ENCODE results near the gene THADA.

THADA gene

DNA sequence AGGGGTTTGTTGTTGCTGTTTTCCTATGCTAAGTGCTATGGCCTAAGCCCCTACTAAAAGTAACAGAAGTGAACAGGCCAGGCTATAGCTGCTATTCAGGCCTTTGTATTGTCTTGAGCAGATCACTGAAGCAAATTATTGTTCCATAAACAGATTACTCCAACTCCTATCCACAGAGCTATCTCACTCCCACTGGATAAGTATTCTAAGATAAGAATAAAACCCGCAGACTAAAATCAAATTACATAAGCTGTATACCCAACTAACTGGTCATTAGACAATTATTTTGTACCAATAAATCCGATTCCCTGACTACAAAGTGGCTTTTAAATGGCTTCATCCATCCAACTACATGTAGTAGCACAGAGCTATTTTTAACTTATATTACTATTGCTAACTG lies 74.3 kb downstream of the THADA start:
- Histone ChIP-seq H3K4me3 (ENCODE audit: extremely low read depth, insufficient read depth, low read length, poor library complexity, severe bottlenecking) (no peak overlapping the region), H3K4me1 (ENCODE audit: control insufficient read depth, insufficient read depth, low read length, poor library complexity, severe bottlenecking) (no peaks in the 10 kb centered on the region), H3K9me3 (ENCODE audit: control insufficient read depth, low read length) (no peaks in the 10 kb centered on the region), H3K27ac (ENCODE audit: low read depth, low read length, severe bottlenecking) (no peak overlapping the region), H3K36me3 (ENCODE audit: control insufficient read depth, insufficient read depth, low read length) (peaks cover 6% of the 10 kb centered on the region)
- 83 to 92% methylated on average over 1 to 2 of the region's 2 CpGs for WGBS, 2 experiments (ENCODE audit: insufficient coverage in 2 of 2)

DNA sequence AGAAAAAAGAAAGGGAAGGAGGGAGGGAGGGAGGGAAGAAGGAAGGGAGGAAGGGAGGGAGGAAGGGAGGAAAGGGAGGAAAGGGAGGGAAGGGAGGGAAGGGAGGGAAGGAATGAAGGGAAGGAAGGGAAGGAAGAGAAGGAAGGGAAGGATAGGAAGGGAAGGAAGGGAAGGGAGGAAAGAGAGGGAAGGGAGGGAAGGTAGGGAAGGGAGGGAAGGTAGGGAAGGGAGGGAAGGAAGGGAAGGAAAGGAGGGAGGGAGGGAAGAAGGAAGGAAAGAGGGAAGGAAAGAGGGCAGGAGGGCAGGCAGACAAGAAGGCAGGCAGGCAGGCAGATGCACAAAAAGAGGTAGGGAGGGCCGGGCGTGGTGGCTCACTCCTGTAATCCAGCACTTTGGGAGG lies 74.9 kb downstream of the THADA start:
- 97 to 100% methylated on average over 2 of the region's 2 CpGs for WGBS, 2 experiments (ENCODE audit: insufficient coverage in 2 of 2)
- peaks cover 6% of the 10 kb centered on the region for H3K36me3 ChIP-seq (ENCODE audit: control insufficient read depth, insufficient read depth, low read length)
- no peaks in the 10 kb centered on the region for H3K9me3 ChIP-seq (ENCODE audit: control insufficient read depth, low read length)
- H3K4me1 ChIP-seq (ENCODE audit: control insufficient read depth, insufficient read depth, low read length, poor library complexity, severe bottlenecking): no peaks in the 10 kb centered on the region
- no peak overlapping the region for H3K4me3 ChIP-seq (ENCODE audit: extremely low read depth, insufficient read depth, low read length, poor library complexity, severe bottlenecking)
- no peak overlapping the region for H3K27ac ChIP-seq (ENCODE audit: low read depth, low read length, severe bottlenecking)

DNA sequence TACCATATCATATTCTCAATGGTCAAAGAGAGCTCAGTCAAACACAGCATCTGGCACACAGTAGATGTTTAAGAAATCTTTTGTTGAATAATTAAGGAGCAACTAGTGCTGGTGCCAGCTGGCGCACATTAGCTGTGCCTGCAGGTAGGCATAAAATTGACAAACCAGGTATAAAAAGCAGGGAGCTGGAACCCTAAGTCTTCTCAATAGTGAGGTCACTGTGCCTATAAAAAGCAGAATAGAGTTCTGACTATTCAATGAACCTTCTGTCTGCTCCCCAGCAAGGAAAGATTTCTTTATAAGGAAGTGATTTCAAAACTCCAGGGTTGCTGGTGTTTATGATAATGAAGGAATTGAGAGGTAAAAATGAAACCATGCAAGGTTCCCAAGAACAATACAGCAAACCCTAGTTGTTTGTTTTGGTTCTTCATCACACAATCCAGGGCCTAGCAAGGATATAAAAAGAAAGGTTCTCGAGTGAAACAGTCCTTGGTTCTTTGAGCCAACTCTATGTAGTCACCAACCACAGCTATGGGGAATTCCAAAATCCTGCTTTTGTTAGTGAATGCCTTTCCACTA lies 76.1 kb downstream of the THADA start:
- H3K36me3 ChIP-seq (ENCODE audit: control insufficient read depth, insufficient read depth, low read length): no peaks in the 10 kb centered on the region
- H3K9me3 ChIP-seq (ENCODE audit: control insufficient read depth, low read length): no peaks in the 10 kb centered on the region
- no peaks in the 10 kb centered on the region for H3K4me1 ChIP-seq (ENCODE audit: control insufficient read depth, insufficient read depth, low read length, poor library complexity, severe bottlenecking)
- H3K27ac ChIP-seq (ENCODE audit: low read depth, low read length, severe bottlenecking): no peak overlapping the region
- 100% methylated on average over 1 to 2 of the region's 2 CpGs for WGBS, 2 experiments (ENCODE audit: insufficient coverage in 2 of 2)
- H3K4me3 ChIP-seq (ENCODE audit: extremely low read depth, insufficient read depth, low read length, poor library complexity, severe bottlenecking): no peak overlapping the region

DNA sequence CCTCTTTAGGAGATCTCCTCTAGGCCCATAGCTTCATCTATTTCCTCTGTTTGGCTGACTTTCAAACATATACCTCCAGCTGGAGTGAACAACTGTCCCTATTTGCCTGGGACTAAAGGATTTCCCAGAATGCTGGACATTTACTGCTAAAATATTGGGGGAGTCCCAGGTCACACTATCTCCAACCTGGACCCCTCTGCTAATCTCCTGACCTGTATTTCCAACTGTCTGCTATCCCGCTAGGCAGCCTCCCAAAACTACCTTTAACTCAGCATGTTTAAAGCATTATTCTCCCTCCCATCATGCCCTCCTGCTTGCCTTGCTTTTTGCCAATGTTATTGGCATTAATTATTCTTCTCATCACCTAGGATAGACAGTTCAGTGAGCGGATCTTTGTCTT lies 77.1 kb downstream of the THADA start:
- Histone ChIP-seq H3K9me3 (ENCODE audit: control insufficient read depth, low read length) (no peaks in the 10 kb centered on the region), H3K36me3 (ENCODE audit: control insufficient read depth, insufficient read depth, low read length) (no peaks in the 10 kb centered on the region), H3K27ac (ENCODE audit: low read depth, low read length, severe bottlenecking) (no peak overlapping the region), H3K4me3 (ENCODE audit: extremely low read depth, insufficient read depth, low read length, poor library complexity, severe bottlenecking) (no peak overlapping the region), H3K4me1 (ENCODE audit: control insufficient read depth, insufficient read depth, low read length, poor library complexity, severe bottlenecking) (no peaks in the 10 kb centered on the region)
- 95 to 100% methylated on average over 1 to 2 of the region's 2 CpGs for WGBS, 2 experiments (ENCODE audit: insufficient coverage in 2 of 2)

DNA sequence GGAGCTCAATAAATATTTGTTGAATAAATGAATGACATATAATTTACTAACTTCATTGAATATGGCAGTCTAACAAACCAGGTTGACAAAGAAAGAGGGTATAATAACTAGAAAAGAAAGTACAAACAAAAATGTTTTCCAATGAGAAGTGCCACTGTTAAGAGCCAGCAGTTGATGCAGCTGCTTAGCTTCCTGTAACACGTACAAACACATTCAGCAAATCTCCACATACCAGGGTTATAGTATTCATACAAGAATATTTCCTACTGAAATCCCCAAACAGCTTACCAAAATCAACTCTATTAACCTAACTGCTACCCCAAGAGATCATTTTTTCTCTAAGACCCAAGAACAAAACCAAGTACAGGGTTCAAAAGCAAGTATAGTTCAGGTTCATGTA lies 77.7 kb downstream of the THADA start:
- Histone ChIP-seq H3K4me1 (ENCODE audit: control insufficient read depth, insufficient read depth, low read length, poor library complexity, severe bottlenecking) (no peaks in the 10 kb centered on the region), H3K36me3 (ENCODE audit: control insufficient read depth, insufficient read depth, low read length) (no peaks in the 10 kb centered on the region), H3K4me3 (ENCODE audit: extremely low read depth, insufficient read depth, low read length, poor library complexity, severe bottlenecking) (no peak overlapping the region), H3K27ac (ENCODE audit: low read depth, low read length, severe bottlenecking) (no peak overlapping the region), H3K9me3 (ENCODE audit: control insufficient read depth, low read length) (no peaks in the 10 kb centered on the region)
- 100% methylated on average over 1 of the region's 1 CpG for WGBS, 2 experiments (ENCODE audit: insufficient coverage in 2 of 2)

DNA sequence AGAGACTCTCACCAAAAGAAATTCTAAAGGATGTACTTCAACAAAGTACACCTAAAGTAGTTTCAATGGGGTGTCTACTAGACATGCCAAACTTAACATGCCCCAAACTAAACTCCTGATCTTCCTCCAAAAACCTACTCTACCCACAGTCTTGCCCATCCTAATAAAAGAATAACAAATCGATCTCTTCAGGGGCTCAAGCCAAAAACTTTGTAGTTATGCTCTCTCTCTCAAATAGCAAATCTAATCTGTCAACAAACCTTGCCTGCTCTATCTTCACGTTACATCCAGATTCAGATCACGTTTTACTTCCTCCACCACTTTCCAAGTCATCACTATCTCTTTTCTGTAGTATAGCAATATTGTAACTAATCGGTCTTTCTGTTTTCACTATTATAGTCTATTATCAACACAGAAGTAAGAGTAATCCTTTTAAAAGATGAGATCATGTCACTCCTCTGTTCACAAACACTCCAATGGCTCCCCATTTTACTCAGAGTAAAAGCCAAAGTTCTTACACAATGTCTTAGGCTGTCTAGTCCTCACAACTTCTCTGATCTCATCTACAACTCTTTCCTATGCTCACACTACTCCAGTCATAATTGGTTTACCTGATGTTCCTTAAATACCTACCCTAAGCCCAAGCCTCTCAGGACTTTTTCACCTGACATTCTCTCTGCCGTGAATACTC lies 79.9 kb downstream of the THADA start:
- Histone ChIP-seq H3K36me3 (ENCODE audit: control insufficient read depth, insufficient read depth, low read length) (peaks cover 5% of the 10 kb centered on the region), H3K9me3 (ENCODE audit: control insufficient read depth, low read length) (no peaks in the 10 kb centered on the region), H3K4me1 (ENCODE audit: control insufficient read depth, insufficient read depth, low read length, poor library complexity, severe bottlenecking) (no peaks in the 10 kb centered on the region), H3K4me3 (ENCODE audit: extremely low read depth, insufficient read depth, low read length, poor library complexity, severe bottlenecking) (no peak overlapping the region), H3K27ac (ENCODE audit: low read depth, low read length, severe bottlenecking) (no peak overlapping the region)
- WGBS, 2 experiments (ENCODE audit: insufficient coverage in 2 of 2): 76 to 89% methylated on average over 2 of the region's 5 CpGs

DNA sequence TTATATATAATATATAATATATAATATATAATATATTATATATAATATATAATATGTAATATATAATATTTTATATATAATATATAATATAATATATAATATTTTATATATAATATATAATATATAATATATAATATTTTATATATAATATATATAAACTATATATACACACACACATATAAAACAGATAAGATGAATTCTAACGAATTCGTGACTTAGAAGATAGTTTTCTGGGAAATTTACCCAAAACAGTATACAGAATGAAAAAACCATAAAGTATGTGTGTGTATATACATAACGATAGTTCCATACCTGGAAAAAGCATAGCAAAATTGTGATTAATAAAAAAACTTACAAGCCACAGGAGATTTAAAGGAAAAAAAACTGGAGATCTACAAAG lies 80.6 kb downstream of the THADA start:
- Histone ChIP-seq H3K9me3 (ENCODE audit: control insufficient read depth, low read length) (no peaks in the 10 kb centered on the region), H3K4me3 (ENCODE audit: extremely low read depth, insufficient read depth, low read length, poor library complexity, severe bottlenecking) (no peak overlapping the region), H3K4me1 (ENCODE audit: control insufficient read depth, insufficient read depth, low read length, poor library complexity, severe bottlenecking) (no peaks in the 10 kb centered on the region), H3K36me3 (ENCODE audit: control insufficient read depth, insufficient read depth, low read length) (peaks cover 5% of the 10 kb centered on the region), H3K27ac (ENCODE audit: low read depth, low read length, severe bottlenecking) (no peak overlapping the region)
- no CpG with 5 or more reads among the region's 3 CpGs for WGBS, 2 experiments (ENCODE audit: insufficient coverage in 2 of 2)

DNA sequence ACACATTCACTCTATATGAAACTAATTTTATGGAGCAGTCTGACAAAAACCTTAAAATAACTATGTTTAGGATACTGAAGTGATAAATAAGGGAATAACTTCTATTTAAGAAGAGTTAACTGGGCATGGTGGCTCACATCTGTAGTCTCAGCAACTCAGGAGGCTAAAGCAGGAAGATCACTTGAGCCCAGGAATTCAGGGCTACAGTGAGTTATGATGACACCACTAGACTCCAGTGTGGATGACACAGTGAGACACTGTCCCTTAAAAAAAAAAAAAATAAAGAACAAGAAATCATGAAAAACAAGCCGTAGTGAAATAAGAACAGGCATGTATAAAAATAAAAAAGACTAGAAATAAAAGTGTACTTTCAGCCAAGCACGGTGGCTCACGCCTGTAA lies 82.0 kb downstream of the THADA start:
- Histone ChIP-seq H3K4me3 (ENCODE audit: extremely low read depth, insufficient read depth, low read length, poor library complexity, severe bottlenecking) (no peak overlapping the region), H3K9me3 (ENCODE audit: control insufficient read depth, low read length) (no peaks in the 10 kb centered on the region), H3K36me3 (ENCODE audit: control insufficient read depth, insufficient read depth, low read length) (peaks cover 5% of the 10 kb centered on the region), H3K4me1 (ENCODE audit: control insufficient read depth, insufficient read depth, low read length, poor library complexity, severe bottlenecking) (no peaks in the 10 kb centered on the region), H3K27ac (ENCODE audit: low read depth, low read length, severe bottlenecking) (no peak overlapping the region)
- 69 to 100% methylated on average over 2 of the region's 3 CpGs for WGBS, 2 experiments (ENCODE audit: insufficient coverage in 2 of 2)

DNA sequence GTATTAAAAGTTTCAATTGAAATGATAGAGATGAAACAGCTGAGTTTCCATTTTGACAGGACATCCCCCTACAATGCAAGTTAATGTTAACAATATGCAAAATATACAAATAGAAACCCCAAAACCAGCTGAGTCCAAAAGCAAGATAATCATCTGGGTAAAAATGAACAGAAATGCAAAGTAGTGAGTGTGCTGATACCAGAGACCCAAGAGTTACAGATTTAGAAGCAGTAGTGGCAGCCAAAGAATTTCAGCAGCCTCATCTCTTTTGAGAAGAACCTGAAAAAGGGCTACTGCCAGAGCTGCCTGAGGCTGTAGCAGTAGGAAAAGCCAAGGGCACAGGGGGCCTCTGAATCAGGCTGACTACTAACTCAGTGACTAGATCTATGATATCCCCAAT lies 82.6 kb downstream of the THADA start:
- Histone ChIP-seq H3K36me3 (ENCODE audit: control insufficient read depth, insufficient read depth, low read length) (peaks cover 5% of the 10 kb centered on the region), H3K27ac (ENCODE audit: low read depth, low read length, severe bottlenecking) (no peak overlapping the region), H3K9me3 (ENCODE audit: control insufficient read depth, low read length) (no peaks in the 10 kb centered on the region), H3K4me3 (ENCODE audit: extremely low read depth, insufficient read depth, low read length, poor library complexity, severe bottlenecking) (no peak overlapping the region), H3K4me1 (ENCODE audit: control insufficient read depth, insufficient read depth, low read length, poor library complexity, severe bottlenecking) (no peaks in the 10 kb centered on the region)

DNA sequence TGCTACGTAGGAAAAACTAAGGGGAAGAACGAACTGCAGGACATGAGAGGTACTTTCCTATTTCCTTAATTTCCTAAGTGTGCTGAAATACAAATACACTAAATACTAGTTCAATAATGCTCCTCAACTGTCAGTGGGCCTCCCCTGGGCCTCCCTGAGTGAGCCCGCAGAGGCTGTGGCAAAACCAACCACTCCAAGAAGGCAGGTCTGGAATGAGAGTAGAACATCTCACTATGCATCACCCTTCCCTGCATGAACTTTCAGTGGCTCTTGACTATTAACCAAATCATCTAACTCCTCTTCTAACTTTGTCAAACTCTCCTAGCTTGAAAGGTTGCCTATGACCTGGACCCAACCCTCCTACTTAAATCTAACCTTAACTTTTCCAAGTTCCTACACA lies 84.6 kb downstream of the THADA start:
- H3K36me3 ChIP-seq (ENCODE audit: control insufficient read depth, insufficient read depth, low read length): peaks cover 5% of the 10 kb centered on the region
- 88% methylated on average over 1 of the region's 3 CpGs; no CpG with 5 or more reads in 1 of the 2 experiments for WGBS, 2 experiments (ENCODE audit: insufficient coverage in 2 of 2)

DNA sequence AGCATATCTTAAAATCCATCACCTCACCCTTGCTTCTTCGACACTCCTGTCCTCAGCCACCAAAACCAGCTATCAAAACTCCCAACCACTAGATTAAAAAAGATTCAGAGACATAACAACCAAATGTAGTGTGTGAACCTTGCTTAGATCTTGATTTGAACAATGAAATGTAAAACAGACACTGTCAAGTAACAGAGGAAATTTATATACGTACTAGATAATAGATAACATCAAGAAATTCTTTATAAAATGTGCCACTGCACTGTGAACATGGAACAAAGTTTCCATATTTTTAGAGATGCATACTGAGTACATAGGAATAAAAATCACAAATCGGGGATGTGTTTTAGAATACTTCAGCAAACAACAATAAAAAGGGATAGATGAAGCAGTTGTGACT lies 86.0 kb downstream of the THADA start:
- no peaks in the 10 kb centered on the region for H3K9me3 ChIP-seq (ENCODE audit: control insufficient read depth, low read length)
- no peak overlapping the region for H3K27ac ChIP-seq (ENCODE audit: low read depth, low read length, severe bottlenecking)
- H3K4me1 ChIP-seq (ENCODE audit: control insufficient read depth, insufficient read depth, low read length, poor library complexity, severe bottlenecking): no peaks in the 10 kb centered on the region
- H3K36me3 ChIP-seq (ENCODE audit: control insufficient read depth, insufficient read depth, low read length): peaks cover 5% of the 10 kb centered on the region
- 100% methylated on average over 1 of the region's 3 CpGs for WGBS, 2 experiments (ENCODE audit: insufficient coverage in 2 of 2)
- H3K4me3 ChIP-seq (ENCODE audit: extremely low read depth, insufficient read depth, low read length, poor library complexity, severe bottlenecking): no peak overlapping the region

More for the DNA sequence above, 84.6 kb downstream of the THADA start:
- Histone ChIP-seq H3K4me3 (ENCODE audit: extremely low read depth, insufficient read depth, low read length, poor library complexity, severe bottlenecking) (no peak overlapping the region), H3K27ac (ENCODE audit: low read depth, low read length, severe bottlenecking) (no peak overlapping the region), H3K4me1 (ENCODE audit: control insufficient read depth, insufficient read depth, low read length, poor library complexity, severe bottlenecking) (no peaks in the 10 kb centered on the region), H3K9me3 (ENCODE audit: control insufficient read depth, low read length) (no peaks in the 10 kb centered on the region)
